CD4-positive, alpha-beta T cell (primary cell): ENCODE results near the gene NTN4. TPM values are rescaled to one million over a fixed set of nuclear protein-coding genes. Genes with fewer than 3 reads are reported as not detected.
"Not testable (repeated sequence)": the region's sequence is repeated elsewhere in the genome, so short reads cannot be mapped to it uniquely, and the experiment has no call there.

Experiments
- ATAC-seq: fragments of 200-7000 bp; cut with Tn5 transposase; one replicate; pipeline ENCODE4 v1.10.0; 2022; ENCODE audit warnings: mild to moderate bottlenecking; ENCODE audit not compliant: poor library complexity
- CTCF ChIA-PET: fragments of 350-600 bp; sonication (Branson Sonifier 250); formaldehyde crosslinking; loops from one replicate; lab custom pipeline; 2021; ENCODE audit warnings: antibody characterized with exemption, inconsistent platforms; lab: Charles Lee
- POLR2A ChIA-PET: fragments of 350-600 bp; sonication (Branson Sonifier 250); formaldehyde crosslinking; loops from one replicate; lab custom pipeline; 2021; ENCODE audit warnings: antibody characterized with exemption, inconsistent platforms; lab: Charles Lee
- DNase-seq, 14 experiments: peaks; one replicate each; pipeline ENCODE4 v3.0.0-alpha.2; 2013 to 2020; ENCODE audit warnings: mixed read lengths in 2 of 14
- H3K27ac ChIP-seq, 2 donors: one replicate each; pipeline versions ENCODE4 v1.5.1 to v1.7.0; 2013; ENCODE audit warnings: low read length in 2 of 2, low read depth in 1 of 2, mild to moderate bottlenecking in 1 of 2
- H3K27me3 ChIP-seq, 2 experiments: 1 replicate in 1 of 2; 2 replicates in 1 of 2; pipeline versions ENCODE4 v1.6.1 to v1.7.0; 2013; ENCODE audit warnings: low read length in 2 of 2, control low read depth in 1 of 2, mild to moderate bottlenecking in 1 of 2, moderate library complexity in 1 of 2; ENCODE audit not compliant: insufficient read depth in 2 of 2, control insufficient read depth in 1 of 2
- H3K36me3 ChIP-seq: one replicate; pipeline ENCODE4 v1.6.1; 2013; ENCODE audit warnings: low read length, control low read depth; ENCODE audit not compliant: insufficient read depth
- H3K4me1 ChIP-seq: one replicate; pipeline ENCODE4 v1.6.1; 2013; ENCODE audit warnings: low read length, control low read depth; ENCODE audit not compliant: insufficient read depth
- H3K4me3 ChIP-seq: one replicate; pipeline ENCODE4 v1.5.1; 2013; ENCODE audit warnings: mild to moderate bottlenecking, low read length, moderate library complexity
- H3K9me3 ChIP-seq, 2 experiments: 1 replicate in 1 of 2; 2 replicates in 1 of 2; pipeline versions ENCODE4 v1.6.1 to v1.7.0; 2013; ENCODE audit warnings: low read length in 2 of 2, mild to moderate bottlenecking in 2 of 2, control low read depth in 1 of 2, moderate library complexity in 1 of 2; ENCODE audit not compliant: control insufficient read depth in 1 of 2, insufficient read depth in 1 of 2
- H3K27ac Mint-ChIP-seq: one replicate; pipeline ENCODE4 v1.8.0; 2020; ENCODE audit warnings: mixed read lengths
- H3K27me3 Mint-ChIP-seq: one replicate; pipeline ENCODE4 v1.8.0; 2021; ENCODE audit warnings: mixed read lengths
- H3K36me3 Mint-ChIP-seq: one replicate; pipeline ENCODE4 v1.8.0; 2021; ENCODE audit warnings: low read depth, mixed read lengths
- H3K4me1 Mint-ChIP-seq: one replicate; pipeline ENCODE4 v1.8.0; 2021; ENCODE audit warnings: low read depth, mixed read lengths
- H3K4me3 Mint-ChIP-seq: one replicate; pipeline ENCODE4 v1.8.0; 2020; ENCODE audit warnings: mild to moderate bottlenecking, mixed read lengths
- H3K9me3 Mint-ChIP-seq: one replicate; pipeline ENCODE4 v1.8.0; 2020; ENCODE audit warnings: mixed read lengths
- CTCF ChIP-seq: fragments of 200-600 bp; IDR thresholded peaks from one replicate; pipeline ENCODE4 v1.8.0; 2022; ENCODE audit warnings: antibody characterized with exemption, mild to moderate bottlenecking
- intact Hi-C, 2 experiments: fragments of 100-400 bp; cut with DNase I in 1 of 2; cut with micrococcal nuclease in 1 of 2; formaldehyde crosslinking; loops; one replicate each; pipeline versions ENCODE4 v1.15.1 to v1.9.0; 2023 to 2025; cut with DNase I, micrococcal nuclease
- total RNA-seq, 174 experiments: library from RNA in 2 of 174; stranded (reverse) in 2 of 174; gene quantifications; one replicate each; pipeline ENCODE4 v1.2.3 and lab custom pipeline; 2021 to 2026

The NTN4 gene
- total RNA-seq, 2 experiments from 2014 or later = 0.47 to 0.71 TPM

- Mint-ChIP-seq H3K36me3 (no peaks in the 10 kb centered on the region), H3K27me3 (peaks cover 71% of the 10 kb centered on the region), H3K4me3 (no peak overlapping the region), H3K27ac (no peak overlapping the region), H3K9me3 (no peaks in the 10 kb centered on the region), H3K4me1 (peaks cover 8% of the 10 kb centered on the region)
- H3K4me1 ChIP-seq = peaks cover 10% of the 10 kb centered on the region
- intact Hi-C loops = no loop called here
- ChIA-PET POLR2A (no interaction called here), CTCF (no interaction called here)
- peaks cover 0 to 7% of the 10 kb centered on the region in 2 experiments for H3K9me3 ChIP-seq
- DNase-seq = no peak
- no peak for TF ChIP-seq CTCF
- no peak for ATAC-seq
- H3K36me3 ChIP-seq = no peaks in the 10 kb centered on the region
- H3K4me3 ChIP-seq = no peak overlapping the region
- no peak overlapping the region for H3K27ac ChIP-seq
- H3K27me3 ChIP-seq = peaks cover 20 to 41% of the 10 kb centered on the region in 2 experiments
Measured at GRCh38 chr12:95784915-95785314, 5.6 kb downstream of the NTN4 start.

GRCh38 chr12:95784286-95784685 is 6.3 kb downstream of the NTN4 start:
- Histone ChIP-seq H3K27ac (no peak overlapping the region), H3K36me3 (no peaks in the 10 kb centered on the region), H3K4me3 (no peak overlapping the region), H3K4me1 (peaks cover 4% of the 10 kb centered on the region), H3K27me3 (peaks cover 13 to 35% of the 10 kb centered on the region in 2 experiments), H3K9me3 (peaks cover 0 to under 1% of the 10 kb centered on the region in 2 experiments)
- H3K4me1 Mint-ChIP-seq = peaks cover 3% of the 10 kb centered on the region
- no peak for TF ChIP-seq CTCF
- ATAC-seq (no peak), DNase-seq (no peak)
- POLR2A ChIA-PET = no interaction called here
- no peak overlapping the region for H3K27ac Mint-ChIP-seq
- no peak overlapping the region for H3K4me3 Mint-ChIP-seq
- CTCF ChIA-PET = no interaction called here
- intact Hi-C loops = no loop called here
- peaks cover 66% of the 10 kb centered on the region for H3K27me3 Mint-ChIP-seq
- H3K9me3 Mint-ChIP-seq = no peaks in the 10 kb centered on the region
- H3K36me3 Mint-ChIP-seq = no peaks in the 10 kb centered on the region

GRCh38 chr12:95775466-95775865 is 15.1 kb downstream of the NTN4 start:
- DNase-seq, H3K4me1 Mint-ChIP-seq, H3K9me3 ChIP-seq, H3K4me3 ChIP-seq, H3K4me1 ChIP-seq, H3K4me3 Mint-ChIP-seq, H3K27ac ChIP-seq, intact Hi-C loops, H3K36me3 Mint-ChIP-seq, ATAC-seq, H3K27ac Mint-ChIP-seq, H3K36me3 ChIP-seq, H3K9me3 Mint-ChIP-seq, POLR2A ChIA-PET, H3K27me3 ChIP-seq, CTCF ChIA-PET: not testable (repeated sequence)
- peaks cover 29% of the 10 kb centered on the region for H3K27me3 Mint-ChIP-seq

GRCh38 chr12:95774311-95775045 is 16.1 kb downstream of the NTN4 start:
- H3K27ac ChIP-seq = no peak overlapping the region
- intact Hi-C loops = no loop called here
- peaks cover 28% of the 10 kb centered on the region for H3K27me3 Mint-ChIP-seq
- no peaks in the 10 kb centered on the region for H3K4me1 ChIP-seq
- no peaks in the 10 kb centered on the region for H3K36me3 ChIP-seq
- H3K4me3 Mint-ChIP-seq = no peak overlapping the region
- DNase-seq = no peak
- no peak for ATAC-seq
- no peaks in the 10 kb centered on the region for H3K36me3 Mint-ChIP-seq
- no peaks in the 10 kb centered on the region for H3K27me3 ChIP-seq
- ChIA-PET CTCF (no interaction called here), POLR2A (no interaction called here)
- H3K9me3 ChIP-seq = peaks cover 0 to 8% of the 10 kb centered on the region in 2 experiments
- no peak overlapping the region for H3K27ac Mint-ChIP-seq
- H3K4me3 ChIP-seq = no peak overlapping the region
- no peak for TF ChIP-seq CTCF
- peaks cover 2% of the 10 kb centered on the region for H3K9me3 Mint-ChIP-seq
- no peaks in the 10 kb centered on the region for H3K4me1 Mint-ChIP-seq
